ENCODE data around the gene SEPTIN6.

Gene SEPTIN6

DNA sequence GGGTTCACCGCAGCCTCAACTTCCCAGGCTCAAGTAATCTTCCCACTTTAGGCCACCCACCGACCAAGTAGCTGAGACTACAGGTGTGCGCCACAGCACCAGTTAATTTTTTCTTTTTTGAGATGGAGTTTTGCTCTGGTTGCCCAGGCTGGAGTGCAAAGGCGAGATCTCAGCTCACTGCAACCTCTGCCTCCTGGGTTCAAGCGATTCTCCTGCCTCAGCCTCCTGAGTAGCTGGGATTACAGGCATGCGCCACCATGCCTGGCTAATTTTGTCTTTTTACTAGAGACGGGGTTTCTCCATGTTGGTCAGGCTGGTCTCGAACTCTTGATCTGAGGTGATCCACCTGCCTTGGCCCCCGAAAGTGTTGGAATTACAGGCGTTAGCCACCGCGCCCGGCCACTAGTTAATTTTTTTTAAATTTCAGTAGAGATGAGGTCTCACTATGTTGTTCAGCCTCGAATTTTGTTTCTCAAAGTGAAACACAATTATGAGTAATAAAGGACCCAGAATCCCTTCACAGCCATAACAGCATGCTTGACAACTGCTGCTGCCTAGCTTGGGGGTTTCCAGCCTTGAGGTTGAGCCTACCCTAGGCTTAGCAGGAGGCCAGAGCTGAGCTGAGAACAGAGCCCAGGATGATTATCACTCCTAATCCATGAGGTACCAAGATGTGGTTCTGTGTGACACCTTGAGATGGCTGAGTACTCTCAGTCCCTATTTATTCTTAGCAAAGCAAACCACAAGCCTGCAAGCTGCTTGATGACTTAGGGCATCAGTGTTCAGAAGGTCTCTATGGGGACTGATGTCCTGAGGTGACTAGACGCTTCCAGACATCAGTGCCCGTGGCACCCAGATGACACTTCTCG lies 45.2 kb downstream of the SEPTIN6 start:
- Histone ChIP-seq H2BK5ac (ENCODE audit: low read depth, low read length, poor library complexity) (no peak overlapping the region), H3K27me3 (ENCODE audit: insufficient read depth, low read length) (no peaks in the 10 kb centered on the region), H2AK5ac (ENCODE audit: low read length) (no peak overlapping the region), H3K18ac (ENCODE audit: low read length) (no peak overlapping the region), H2BK12ac (ENCODE audit: low read length) (no peak overlapping the region), H3K36me3 (ENCODE audit: control insufficient read depth in 1 of 2, insufficient read depth in 2 of 2, low read length in 2 of 2) (peaks cover 27 to 37% of the 10 kb centered on the region in 2 experiments), H3K79me1 (ENCODE audit: low read length) (no peaks in the 10 kb centered on the region), H3K4me2 (ENCODE audit: low read length) (no peak overlapping the region), H3K9ac (ENCODE audit: low read length) (no peak overlapping the region), H2BK120ac (ENCODE audit: insufficient read depth, low read length, poor library complexity) (no peak overlapping the region), H3K4ac (ENCODE audit: low read depth, low read length) (no peak overlapping the region), H3K9me3 (ENCODE audit: insufficient read depth, low read depth, low read length) (no peaks in the 10 kb centered on the region), H3K23ac (ENCODE audit: low read length) (no peak overlapping the region), H4K8ac (ENCODE audit: low read depth, low read length) (no peak overlapping the region), H3K79me2 (ENCODE audit: control insufficient read depth, insufficient read depth, low read length, poor library complexity) (no peaks in the 10 kb centered on the region), H3K4me1 (ENCODE audit: control insufficient read depth in 1 of 2, insufficient read depth in 2 of 2, low read length in 2 of 2) (no peaks in the 10 kb centered on the region), H2AFZ (ENCODE audit: insufficient read depth, low read length, poor library complexity) (no peak overlapping the region), H3K14ac (ENCODE audit: low read length) (no peak overlapping the region), H3K27ac (ENCODE audit: low read depth, low read length) (no peak overlapping the region), H3K4me3 (ENCODE audit: low read depth, low read length) (no peak overlapping the region), H4K12ac (ENCODE audit: low read depth, low read length) (no peak overlapping the region), H4K91ac (ENCODE audit: low read depth, low read length) (no peak overlapping the region)
- WGBS (ENCODE audit: extremely low coverage, insufficient coverage, insufficient read length), result no CpG with 5 or more reads among the region's 17 CpGs
- DNase-seq, result no peak

DNA sequence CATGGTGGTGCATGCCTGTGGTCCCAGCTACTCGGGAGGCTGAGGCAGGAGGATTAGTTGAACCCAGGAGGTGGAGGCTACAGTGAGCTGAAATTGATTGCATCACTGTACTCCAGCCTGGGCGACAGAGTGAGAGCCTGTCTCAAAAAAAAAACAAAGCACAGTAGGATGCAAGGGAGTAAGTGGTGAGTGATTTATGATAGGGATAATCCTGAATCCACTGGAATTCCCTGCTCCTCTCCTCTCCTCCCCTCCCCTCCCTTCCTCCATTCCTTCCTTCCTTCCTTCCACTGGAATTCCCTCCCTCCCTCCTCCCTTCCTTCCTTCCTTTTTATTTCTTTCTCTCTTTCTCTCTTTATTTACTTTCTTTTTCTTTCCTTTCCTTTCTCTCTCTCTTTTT lies 45.9 kb downstream of the SEPTIN6 start:
- Histone ChIP-seq H3K4me2 (ENCODE audit: low read length) (no peak overlapping the region), H4K12ac (ENCODE audit: low read depth, low read length) (no peak overlapping the region), H2AK5ac (ENCODE audit: low read length) (no peak overlapping the region), H3K27ac (ENCODE audit: low read depth, low read length) (no peak overlapping the region), H3K18ac (ENCODE audit: low read length) (no peak overlapping the region), H3K79me2 (ENCODE audit: control insufficient read depth, insufficient read depth, low read length, poor library complexity) (no peaks in the 10 kb centered on the region), H3K9me3 (ENCODE audit: insufficient read depth, low read depth, low read length) (no peaks in the 10 kb centered on the region), H4K8ac (ENCODE audit: low read depth, low read length) (no peak overlapping the region), H3K4me3 (ENCODE audit: low read depth, low read length) (no peak overlapping the region), H3K4ac (ENCODE audit: low read depth, low read length) (no peak overlapping the region), H3K4me1 (ENCODE audit: control insufficient read depth in 1 of 2, insufficient read depth in 2 of 2, low read length in 2 of 2) (no peaks in the 10 kb centered on the region), H2BK5ac (ENCODE audit: low read depth, low read length, poor library complexity) (no peak overlapping the region), H4K91ac (ENCODE audit: low read depth, low read length) (no peak overlapping the region), H3K23ac (ENCODE audit: low read length) (no peak overlapping the region), H3K27me3 (ENCODE audit: insufficient read depth, low read length) (no peaks in the 10 kb centered on the region), H2AFZ (ENCODE audit: insufficient read depth, low read length, poor library complexity) (no peak overlapping the region), H3K9ac (ENCODE audit: low read length) (no peak overlapping the region), H2BK12ac (ENCODE audit: low read length) (no peak overlapping the region), H3K36me3 (ENCODE audit: control insufficient read depth in 1 of 2, insufficient read depth in 2 of 2, low read length in 2 of 2) (peaks cover 24 to 34% of the 10 kb centered on the region in 2 experiments), H3K79me1 (ENCODE audit: low read length) (no peaks in the 10 kb centered on the region), H3K14ac (ENCODE audit: low read length) (no peak overlapping the region), H2BK120ac (ENCODE audit: insufficient read depth, low read length, poor library complexity) (no peak overlapping the region)
- no CpG with 5 or more reads among the region's 2 CpGs for WGBS (ENCODE audit: extremely low coverage, insufficient coverage, insufficient read length)
- DNase-seq, result no peak

- Histone ChIP-seq H3K9ac (ENCODE audit: low read length) (no peak overlapping the region), H3K79me2 (ENCODE audit: control insufficient read depth, insufficient read depth, low read length, poor library complexity) (no peaks in the 10 kb centered on the region), H2BK120ac (ENCODE audit: insufficient read depth, low read length, poor library complexity) (no peak overlapping the region), H3K4ac (ENCODE audit: low read depth, low read length) (no peak overlapping the region), H3K18ac (ENCODE audit: low read length) (no peak overlapping the region), H3K23ac (ENCODE audit: low read length) (no peak overlapping the region), H4K12ac (ENCODE audit: low read depth, low read length) (no peak overlapping the region), H3K9me3 (ENCODE audit: insufficient read depth, low read depth, low read length) (no peaks in the 10 kb centered on the region), H3K27ac (ENCODE audit: low read depth, low read length) (no peak overlapping the region), H3K4me2 (ENCODE audit: low read length) (no peak overlapping the region), H2BK5ac (ENCODE audit: low read depth, low read length, poor library complexity) (no peak overlapping the region), H2AK5ac (ENCODE audit: low read length) (no peak overlapping the region), H2BK12ac (ENCODE audit: low read length) (no peak overlapping the region), H3K4me1 (ENCODE audit: control insufficient read depth in 1 of 2, insufficient read depth in 2 of 2, low read length in 2 of 2) (no peaks in the 10 kb centered on the region), H3K79me1 (ENCODE audit: low read length) (no peaks in the 10 kb centered on the region), H4K8ac (ENCODE audit: low read depth, low read length) (no peak overlapping the region), H4K91ac (ENCODE audit: low read depth, low read length) (no peak overlapping the region), H3K4me3 (ENCODE audit: low read depth, low read length) (no peak overlapping the region), H3K14ac (ENCODE audit: low read length) (no peak overlapping the region), H2AFZ (ENCODE audit: insufficient read depth, low read length, poor library complexity) (no peak overlapping the region), H3K27me3 (ENCODE audit: insufficient read depth, low read length) (no peaks in the 10 kb centered on the region), H3K36me3 (ENCODE audit: control insufficient read depth in 1 of 2, insufficient read depth in 2 of 2, low read length in 2 of 2) (peaks cover 22 to 34% of the 10 kb centered on the region in 2 experiments)
- no peak for DNase-seq
- no CpG with 5 or more reads among the region's 4 CpGs for WGBS (ENCODE audit: extremely low coverage, insufficient coverage, insufficient read length)
Measured at GRCh38 chrX:119646515-119646914, 46.5 kb downstream of the SEPTIN6 start.

GRCh38 chrX:119643696-119644095 lies 49.3 kb downstream of the SEPTIN6 start:
- Histone ChIP-seq H3K4ac (ENCODE audit: low read depth, low read length) (no peak overlapping the region), H3K18ac (ENCODE audit: low read length) (no peak overlapping the region), H3K9me3 (ENCODE audit: insufficient read depth, low read depth, low read length) (no peaks in the 10 kb centered on the region), H3K14ac (ENCODE audit: low read length) (no peak overlapping the region), H3K4me2 (ENCODE audit: low read length) (no peak overlapping the region), H4K12ac (ENCODE audit: low read depth, low read length) (no peak overlapping the region), H3K4me1 (ENCODE audit: control insufficient read depth in 1 of 2, insufficient read depth in 2 of 2, low read length in 2 of 2) (no peaks in the 10 kb centered on the region), H3K79me1 (ENCODE audit: low read length) (no peaks in the 10 kb centered on the region), H4K8ac (ENCODE audit: low read depth, low read length) (no peak overlapping the region), H3K79me2 (ENCODE audit: control insufficient read depth, insufficient read depth, low read length, poor library complexity) (no peaks in the 10 kb centered on the region), H2AK5ac (ENCODE audit: low read length) (no peak overlapping the region), H3K27ac (ENCODE audit: low read depth, low read length) (no peak overlapping the region), H3K9ac (ENCODE audit: low read length) (no peak overlapping the region), H2BK12ac (ENCODE audit: low read length) (no peak overlapping the region), H3K23ac (ENCODE audit: low read length) (no peak overlapping the region), H3K4me3 (ENCODE audit: low read depth, low read length) (no peak overlapping the region), H2BK120ac (ENCODE audit: insufficient read depth, low read length, poor library complexity) (no peak overlapping the region), H3K36me3 (ENCODE audit: control insufficient read depth in 1 of 2, insufficient read depth in 2 of 2, low read length in 2 of 2) (peaks cover 21 to 36% of the 10 kb centered on the region in 2 experiments), H2BK5ac (ENCODE audit: low read depth, low read length, poor library complexity) (no peak overlapping the region), H4K91ac (ENCODE audit: low read depth, low read length) (no peak overlapping the region), H3K27me3 (ENCODE audit: insufficient read depth, low read length) (no peaks in the 10 kb centered on the region), H2AFZ (ENCODE audit: insufficient read depth, low read length, poor library complexity) (no peak overlapping the region)
- DNase-seq, result no peak
- no CpG with 5 or more reads among the region's 8 CpGs for WGBS (ENCODE audit: extremely low coverage, insufficient coverage, insufficient read length)
